HG02973 (cell line): ENCODE results near the gene KATNAL2.
"Not testable (repeated sequence)": the region's sequence is repeated elsewhere in the genome, so short reads cannot be mapped to it uniquely, and the experiment has no call there.

Source experiments
- ATAC-seq: cut with Tn5 transposase; IDR thresholded peaks from one replicate; pipeline ENCODE4 v1.9.1; 2021; ENCODE audit warnings: moderate library complexity; ENCODE audit not compliant: unreplicated experiment

Gene KATNAL2

GRCh38 chr18:46920653-46921052 lies 3.3 kb downstream of the KATNAL2 start:
- ATAC-seq: no peak

- no peak for ATAC-seq
These were observed 22.0 kb downstream of the KATNAL2 start for GRCh38 chr18:46939337-46939963.

GRCh38 chr18:46939998-46940571 lies 22.7 kb downstream of the KATNAL2 start:
- no peak for ATAC-seq

GRCh38 chr18:46942646-46943045 lies 25.2 kb downstream of the KATNAL2 start:
- ATAC-seq: no peak

- peak; percentile 90 for ATAC-seq
These were observed 29.4 kb downstream of the KATNAL2 start for GRCh38 chr18:46946656-46947282.

GRCh38 chr18:46950064-46950656 lies 32.8 kb downstream of the KATNAL2 start:
- ATAC-seq: no peak

GRCh38 chr18:46953195-46953594 lies 35.8 kb downstream of the KATNAL2 start:
- no peak for ATAC-seq

GRCh38 chr18:46958209-46958608 lies 40.8 kb downstream of the KATNAL2 start:
- no peak for ATAC-seq

GRCh38 chr18:46963656-46964578 lies 46.5 kb downstream of the KATNAL2 start:
- not testable (repeated sequence) for ATAC-seq

- not testable (repeated sequence) for ATAC-seq
These were observed 47.3 kb downstream of the KATNAL2 start for GRCh38 chr18:46964579-46965293.

GRCh38 chr18:46966266-46966665 lies 48.9 kb downstream of the KATNAL2 start:
- not testable (repeated sequence) for ATAC-seq

GRCh38 chr18:46969551-46969950 lies 52.1 kb downstream of the KATNAL2 start:
- not testable (repeated sequence) for ATAC-seq

- not testable (repeated sequence) for ATAC-seq
These were observed 102.5 kb downstream of the KATNAL2 start for GRCh38 chr18:47019870-47020269.

GRCh38 chr18:47020757-47021156 lies 103.4 kb downstream of the KATNAL2 start:
- ATAC-seq: not testable (repeated sequence)

GRCh38 chr18:47022821-47023220 lies 105.4 kb downstream of the KATNAL2 start:
- not testable (repeated sequence) for ATAC-seq

- not testable (repeated sequence) for ATAC-seq
These were observed 106.5 kb downstream of the KATNAL2 start for GRCh38 chr18:47023769-47024465.

GRCh38 chr18:47025557-47026174 lies 108.3 kb downstream of the KATNAL2 start:
- not testable (repeated sequence) for ATAC-seq

- not testable (repeated sequence) for ATAC-seq
These were observed 111.3 kb downstream of the KATNAL2 start for GRCh38 chr18:47028738-47029137.
